HG03432 (cell line): ENCODE measurements around the gene CBX6.
A peak's percentile ranks its signal among the peaks of the same experiment; 100 is the strongest.
"Not testable (repeated sequence)": the region's sequence is repeated elsewhere in the genome, so short reads cannot be mapped to it uniquely, and the experiment has no call there.

Experiments used
- ATAC-seq: cut with Tn5 transposase; IDR thresholded peaks from one replicate; pipeline ENCODE4 v1.9.1; 2021; ENCODE audit warnings: mild to moderate bottlenecking, moderate library complexity; ENCODE audit not compliant: unreplicated experiment

The CBX6 gene

DNA sequence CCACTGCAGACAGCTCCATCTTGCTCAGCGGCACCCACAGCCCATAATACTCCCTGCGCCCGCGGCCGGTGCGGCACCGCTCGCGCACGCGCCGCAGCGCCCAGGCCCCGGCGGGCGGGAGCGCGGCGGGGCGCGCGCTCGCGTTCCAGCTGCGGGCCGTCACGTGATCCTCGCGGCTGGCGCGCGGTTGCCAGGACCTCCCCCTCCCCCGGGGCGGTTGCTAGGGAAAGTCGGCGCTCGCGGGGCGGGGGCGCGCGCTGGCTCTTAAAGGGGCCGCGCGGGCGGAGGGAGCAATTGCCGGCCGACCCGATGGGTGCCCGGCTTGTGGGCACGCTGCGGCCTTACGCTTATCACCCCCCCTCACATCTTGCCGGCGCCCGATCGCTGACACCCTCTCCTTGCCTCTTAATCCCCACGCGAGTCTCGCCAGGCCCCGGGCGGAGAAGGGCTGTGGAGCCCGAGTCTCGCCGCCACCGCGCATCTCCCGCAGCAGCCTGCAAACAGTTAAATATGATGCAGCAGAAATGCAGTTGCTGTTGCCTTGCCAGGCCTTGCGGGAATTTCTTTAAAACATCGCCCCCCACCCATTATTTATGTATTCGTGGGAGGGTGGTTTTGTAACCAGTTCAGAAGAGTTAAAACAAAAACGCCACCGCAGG lies at the start of gene CBX6:
TSS of gene CBX6 (minus strand) at position 45 of the 659 bp plus-strand sequence. CDS start at position 19, 26 bp downstream.
- peak; percentile 67 for ATAC-seq

DNA sequence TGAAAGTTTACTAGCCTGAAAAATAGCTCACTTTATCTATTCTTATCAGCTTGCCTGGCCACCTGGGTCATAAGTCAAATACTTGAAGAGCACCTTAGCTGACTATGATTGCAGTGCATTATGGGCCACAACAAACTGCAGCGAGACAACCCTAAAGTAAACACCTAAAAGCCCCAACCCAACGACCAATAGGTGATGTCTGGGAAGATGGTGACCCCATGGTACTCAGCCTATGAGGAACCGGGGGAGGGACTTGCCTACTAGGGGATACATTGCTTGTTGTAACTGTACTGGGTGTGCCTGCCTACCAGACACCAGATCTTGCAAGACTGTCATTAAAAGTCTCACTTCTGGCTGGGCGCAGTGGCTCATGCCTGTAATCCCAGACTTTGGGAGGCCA lies 49.8 kb upstream of the CBX6 start:
- no peak for ATAC-seq

DNA sequence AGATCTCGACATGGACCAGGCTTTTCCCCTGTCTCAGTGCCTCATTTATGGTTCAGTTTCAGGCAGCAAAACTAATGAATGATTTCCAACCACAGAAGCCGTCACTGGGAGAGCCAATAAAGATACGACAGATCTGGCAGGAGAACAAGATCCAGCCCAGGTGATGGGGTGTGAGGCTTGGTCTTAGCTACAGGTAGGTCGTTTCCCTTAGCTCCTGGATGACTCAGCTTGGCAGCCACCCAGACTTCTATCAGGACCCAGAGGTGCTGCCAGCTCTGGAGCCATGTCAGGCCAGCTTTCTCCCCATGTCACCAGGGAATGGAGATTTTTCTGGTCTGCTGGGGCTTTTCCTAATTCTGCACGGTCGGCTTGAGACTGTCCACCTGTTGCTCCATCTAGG lies 49.1 kb upstream of the CBX6 start:
- no peak for ATAC-seq

DNA sequence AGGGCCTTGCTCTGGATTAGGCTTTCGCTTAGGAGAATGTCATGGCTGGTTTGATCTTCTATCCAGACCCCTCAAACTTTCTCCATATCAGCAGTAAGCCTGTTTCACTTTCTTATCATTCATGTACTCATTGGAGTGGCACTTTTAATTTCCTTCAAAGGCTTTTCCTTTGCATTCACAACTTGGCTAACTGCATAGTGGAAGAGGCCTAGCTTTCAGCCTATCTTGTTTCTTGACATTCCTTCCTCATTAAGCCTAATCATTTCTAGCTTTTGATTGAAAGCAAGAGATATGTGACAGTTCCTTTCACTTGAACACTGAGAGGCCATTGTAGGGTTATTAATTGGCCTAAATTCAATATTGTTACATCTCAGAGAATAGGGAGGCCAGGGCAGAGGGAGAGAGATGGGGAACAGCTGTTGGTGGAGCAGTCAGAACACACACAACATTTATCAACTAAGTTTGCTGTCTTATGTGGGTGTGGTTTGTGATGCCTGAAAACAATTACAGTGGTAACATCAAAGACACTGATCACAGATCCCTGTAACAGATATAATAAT lies 47.7 kb upstream of the CBX6 start:
- ATAC-seq = no peak

DNA sequence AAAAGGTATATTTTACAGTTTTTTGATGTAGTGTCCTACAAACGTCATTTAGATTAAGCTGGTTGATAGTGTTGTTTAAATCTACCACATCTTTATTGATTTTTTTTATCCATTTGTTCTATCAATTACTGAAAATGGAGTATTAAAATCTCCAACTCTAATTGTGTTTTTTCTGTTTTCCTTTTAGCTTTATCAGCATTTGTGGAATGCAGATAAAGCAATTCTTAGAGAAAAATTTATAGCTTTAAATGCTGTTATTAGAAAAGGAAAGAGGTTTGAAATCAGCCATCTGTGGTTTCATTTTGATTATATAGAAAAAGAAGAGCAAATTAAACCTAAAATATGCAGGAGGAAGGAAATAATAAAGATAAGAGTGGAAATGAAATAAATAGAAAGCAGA lies 39.4 kb upstream of the CBX6 start:
- no peak for ATAC-seq

DNA sequence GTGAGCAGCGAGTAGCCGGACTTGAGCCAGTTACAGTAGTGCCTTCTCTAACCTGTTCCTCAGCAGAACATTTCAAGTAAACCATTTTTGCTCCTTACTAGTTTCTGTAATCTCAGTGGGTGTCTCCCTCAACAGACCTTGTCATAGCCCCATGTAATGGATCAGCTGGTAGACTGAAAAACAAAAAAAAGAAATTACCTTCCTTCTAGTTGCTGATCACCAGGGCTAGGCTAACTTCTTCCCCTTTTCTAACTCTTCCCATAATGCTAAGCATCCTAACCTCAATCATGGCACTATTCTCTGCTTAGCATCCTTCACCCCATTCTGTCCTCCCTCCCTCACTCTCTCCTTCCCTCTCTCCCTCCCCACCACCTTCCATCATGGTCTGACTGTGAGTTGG lies 35.8 kb upstream of the CBX6 start:
- no peak for ATAC-seq

DNA sequence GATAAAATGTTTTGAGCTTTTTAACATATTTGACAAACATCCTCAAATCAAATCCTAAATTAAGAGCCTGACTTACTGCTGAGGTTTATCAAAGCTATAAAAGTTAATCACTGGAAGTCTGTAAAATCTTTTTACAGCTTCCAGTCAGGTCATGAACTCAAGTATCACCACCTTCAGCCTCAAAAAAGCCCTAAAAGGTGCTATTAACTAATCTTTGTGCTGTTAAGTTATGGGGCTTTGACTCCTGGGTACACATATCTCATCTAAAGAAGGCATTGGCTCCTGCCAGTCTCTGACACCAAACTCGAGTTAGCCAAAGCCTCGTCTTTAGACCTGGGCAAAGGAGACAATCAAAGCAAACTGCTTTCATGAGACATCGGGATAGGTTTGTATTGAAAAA lies 34.0 kb upstream of the CBX6 start:
- ATAC-seq = no peak

DNA sequence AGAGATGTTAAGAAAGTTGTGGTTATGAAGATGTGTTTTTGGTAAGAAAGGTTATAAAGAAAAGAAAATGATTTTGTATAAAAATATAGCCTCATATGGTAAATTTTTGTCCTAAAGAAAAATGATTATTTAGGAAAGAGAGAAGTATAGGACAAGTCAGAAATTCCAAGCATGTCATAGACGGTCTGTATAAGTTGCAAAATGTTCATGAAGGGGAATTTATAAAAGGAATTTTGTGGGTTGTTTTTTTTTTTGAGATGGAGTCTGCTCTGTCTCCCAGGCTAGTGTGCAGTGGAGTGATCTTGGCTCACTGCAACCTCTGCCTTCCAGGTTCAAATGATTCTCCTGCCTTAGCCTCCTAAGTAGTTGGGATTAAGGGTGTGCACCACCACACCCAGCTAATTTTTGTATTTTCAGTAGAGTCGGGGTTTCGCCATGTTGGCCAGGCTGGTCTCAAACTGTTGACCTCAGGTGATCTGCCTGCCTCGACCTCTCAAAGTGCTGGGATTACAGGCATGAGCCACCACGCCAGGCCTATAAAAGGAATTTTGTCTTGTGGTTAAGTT lies 32.1 kb upstream of the CBX6 start:
- not testable (repeated sequence) for ATAC-seq

DNA sequence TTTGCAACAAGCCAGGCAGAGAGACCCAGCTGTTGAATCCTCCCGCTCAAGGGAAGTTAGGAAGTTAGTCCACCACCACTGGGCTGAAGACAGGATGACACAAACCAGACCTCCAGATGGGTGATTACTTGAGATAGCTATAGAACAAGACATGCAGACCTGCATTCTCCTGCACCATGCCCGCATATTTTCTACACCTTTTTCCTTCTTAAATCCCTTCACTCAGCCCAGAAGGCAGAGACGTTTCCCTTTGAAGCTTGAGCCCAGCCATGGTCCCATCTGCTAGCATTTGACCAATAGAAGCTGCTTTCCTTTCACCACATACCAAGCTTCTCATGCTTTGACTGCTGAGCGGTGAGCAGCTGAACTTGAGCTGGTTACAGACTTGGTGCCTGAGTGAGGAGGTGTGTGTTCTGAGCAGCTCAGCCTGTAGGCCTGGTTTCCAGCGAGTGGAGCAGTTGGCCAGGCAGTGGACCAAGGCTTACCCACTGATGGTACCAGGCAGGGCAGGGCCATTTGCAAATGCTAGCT lies 29.2 kb upstream of the CBX6 start:
- no peak for ATAC-seq

DNA sequence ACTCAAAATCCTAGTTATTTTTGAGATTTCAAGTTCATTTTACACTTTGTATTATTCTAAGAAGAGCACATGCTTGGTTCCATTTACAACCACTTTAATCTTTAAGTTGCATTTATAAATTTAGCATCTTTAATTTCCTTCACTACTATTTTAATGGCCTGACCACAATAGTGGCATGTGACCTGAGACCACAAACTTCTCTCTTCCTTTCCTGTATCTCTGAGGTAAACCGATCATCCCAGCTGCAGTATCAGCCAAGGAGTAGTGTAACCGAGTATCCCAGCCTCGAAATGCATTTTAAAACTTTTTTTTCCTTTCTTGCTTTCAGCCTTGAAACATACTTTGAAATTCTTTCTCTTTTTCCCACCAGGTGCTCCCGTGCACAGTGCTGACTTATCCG lies 28.7 kb upstream of the CBX6 start:
- ATAC-seq = no peak

DNA sequence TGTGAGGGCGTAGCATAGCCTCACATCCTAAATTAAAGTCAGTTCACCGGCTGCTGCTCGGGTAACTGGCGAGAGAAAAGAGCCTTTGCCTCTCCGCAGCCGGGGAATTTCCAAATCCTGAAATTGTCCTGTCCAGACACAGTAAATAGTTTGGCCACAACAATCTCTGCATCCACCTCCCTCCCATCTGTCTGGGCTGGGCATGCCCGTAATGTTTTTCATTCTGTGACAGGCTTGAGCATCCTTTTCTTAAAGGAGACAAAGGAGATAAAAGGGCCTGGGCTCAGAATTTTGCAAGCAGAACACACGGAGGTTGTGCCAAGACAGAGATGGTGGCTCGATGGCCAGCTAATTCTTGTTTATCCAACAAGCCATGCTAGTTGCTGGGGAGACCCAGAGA lies 19.2 kb upstream of the CBX6 start:
- no peak for ATAC-seq

DNA sequence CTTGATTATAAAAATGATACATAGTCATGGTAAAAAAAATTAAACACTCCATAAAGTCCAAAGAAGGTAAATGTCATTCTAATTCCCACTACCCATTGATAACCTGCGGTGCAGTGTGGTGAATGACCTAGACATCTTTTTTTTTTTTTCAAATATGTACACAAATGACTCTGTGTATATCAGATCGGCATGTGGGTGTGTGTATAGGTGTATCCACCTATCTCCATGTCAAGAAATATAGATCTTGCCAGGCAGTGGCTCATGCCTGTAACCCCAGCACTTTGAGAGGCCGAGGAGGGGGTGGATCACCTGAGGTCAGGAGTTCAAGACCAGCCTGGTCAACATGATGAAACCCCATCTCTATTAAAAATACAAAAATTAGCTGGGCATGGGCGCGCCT lies 18.4 kb upstream of the CBX6 start:
- no peak for ATAC-seq

DNA sequence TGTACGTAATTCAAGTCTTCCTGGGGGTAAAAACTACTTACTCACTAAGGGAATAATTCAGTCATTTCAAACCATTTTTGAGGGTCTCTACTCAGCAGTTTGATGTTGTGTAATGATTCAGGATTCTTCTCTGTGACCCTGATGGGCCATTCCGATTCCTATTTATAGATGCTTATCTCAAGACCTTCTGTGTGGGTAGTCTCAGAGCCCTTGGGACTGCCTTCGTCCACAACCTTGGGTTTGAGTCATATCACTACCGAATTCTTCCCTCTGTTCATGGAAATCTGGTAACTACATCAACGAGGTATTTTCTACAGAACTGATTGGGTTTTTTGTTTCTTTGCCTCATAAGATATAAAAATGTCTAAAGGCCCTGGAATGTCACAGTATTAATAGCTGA lies 14.3 kb upstream of the CBX6 start:
- no peak for ATAC-seq

DNA sequence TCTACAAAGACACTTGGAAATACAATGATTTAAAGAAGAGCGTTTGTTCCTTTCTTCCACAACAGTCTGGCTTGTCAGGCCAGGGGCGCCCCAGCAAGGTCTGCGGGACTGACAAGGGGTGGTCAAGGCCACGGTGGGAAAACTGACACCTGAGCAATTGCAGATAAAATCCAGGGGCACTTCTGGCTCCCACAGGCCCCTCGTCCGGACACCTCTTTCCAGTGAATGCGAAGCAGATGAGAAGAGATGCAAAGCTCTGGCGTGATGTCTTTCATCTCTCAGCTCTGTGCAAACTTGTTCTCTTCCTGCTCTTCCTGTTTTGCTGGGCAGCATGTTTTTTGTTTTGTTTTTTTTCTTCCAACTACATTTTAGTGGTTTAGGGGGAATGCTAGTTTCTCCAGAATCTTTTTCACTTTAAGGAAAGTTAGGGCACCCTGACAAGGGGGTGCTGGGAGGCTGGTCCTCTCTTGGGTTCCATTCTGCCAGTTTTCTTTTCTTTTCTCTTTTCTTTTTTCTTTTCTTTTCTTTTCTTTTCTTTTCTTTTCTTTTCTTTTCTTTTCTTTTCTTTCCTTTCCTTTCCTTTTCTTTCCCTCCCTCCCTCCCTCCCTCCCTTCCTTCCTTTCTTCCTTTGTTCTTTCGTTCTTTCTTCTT lies 11.1 kb upstream of the CBX6 start:
- ATAC-seq = no peak

DNA sequence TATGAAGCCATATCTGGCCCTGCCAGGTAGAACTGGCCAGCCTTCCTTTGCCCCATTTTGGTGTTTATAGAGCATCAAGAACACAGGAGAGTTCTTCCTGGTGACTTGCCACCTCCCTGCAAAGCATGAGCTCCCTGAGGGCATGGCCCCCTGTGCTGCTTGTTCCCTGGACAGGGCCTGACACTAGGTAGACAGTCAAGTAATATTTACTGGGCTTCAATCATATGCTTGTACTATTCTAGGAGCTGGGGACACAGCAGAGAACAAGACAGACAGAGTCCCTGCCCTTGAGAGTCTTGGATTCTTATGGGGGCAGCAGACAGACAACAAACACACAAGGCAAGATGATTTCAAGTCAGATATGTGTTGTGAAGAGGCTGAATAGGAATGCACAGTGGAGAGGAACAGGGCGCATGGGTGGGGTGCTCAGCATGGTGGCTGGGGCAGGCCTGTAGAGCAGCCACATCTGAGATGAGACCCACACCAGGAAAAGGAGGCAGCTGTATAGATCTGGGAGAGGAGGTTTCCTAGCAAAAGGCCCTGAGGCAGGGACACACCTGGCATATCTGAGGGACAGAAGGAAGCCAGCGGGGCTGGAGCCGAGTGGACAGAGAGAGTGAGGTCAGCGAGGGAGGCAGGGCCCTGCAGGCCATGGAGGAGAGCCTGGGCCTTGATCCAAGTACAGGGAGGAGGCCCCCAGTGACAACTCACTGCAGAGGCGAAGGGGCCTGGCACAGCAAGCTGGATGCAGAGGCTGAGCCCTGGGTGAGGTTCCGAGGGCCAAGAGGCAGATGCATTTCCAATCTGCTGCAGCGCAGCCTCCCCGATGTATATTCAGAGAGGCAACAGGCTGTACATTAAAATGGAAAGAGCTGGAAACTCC lies 10.2 kb upstream of the CBX6 start:
- ATAC-seq = no peak

DNA sequence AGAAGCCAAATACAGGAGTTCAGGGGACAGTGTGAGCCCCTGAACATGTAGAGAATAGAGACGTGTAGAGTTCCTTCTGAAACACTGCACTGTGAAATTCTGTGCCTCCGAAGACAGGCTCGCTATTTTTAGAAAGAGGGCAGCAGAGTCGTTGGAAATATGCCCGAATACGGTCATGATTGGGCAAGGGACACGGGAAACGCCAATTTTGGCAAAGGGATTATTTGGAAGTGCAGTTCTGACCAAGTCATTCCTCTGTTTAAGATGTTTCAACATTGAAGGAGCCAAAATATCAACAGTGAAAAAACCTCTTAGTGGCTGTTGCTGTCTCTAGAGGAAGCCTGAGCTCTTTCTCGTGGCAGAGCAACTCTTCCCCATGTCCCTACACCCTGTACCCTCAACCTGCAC lies 9.5 kb upstream of the CBX6 start:
- no peak for ATAC-seq

DNA sequence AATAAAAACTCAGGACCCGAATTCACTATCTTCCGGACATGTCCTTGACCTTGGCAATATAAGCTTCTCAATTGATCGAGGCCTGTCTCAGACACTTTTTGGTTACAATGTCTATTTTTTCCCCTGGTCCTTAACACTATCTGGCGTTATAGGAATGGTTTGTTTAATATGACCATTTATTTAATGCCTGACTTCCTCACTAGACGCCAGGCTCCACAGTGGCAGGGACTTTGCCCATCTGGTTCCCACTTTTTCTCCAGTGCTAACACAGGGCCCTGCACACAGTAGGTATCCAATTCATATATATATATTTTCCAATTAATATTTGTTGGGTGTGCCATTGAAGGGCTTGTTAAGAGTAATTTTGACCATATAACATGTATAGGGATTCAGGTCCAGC lies 7.9 kb upstream of the CBX6 start:
- no peak for ATAC-seq

DNA sequence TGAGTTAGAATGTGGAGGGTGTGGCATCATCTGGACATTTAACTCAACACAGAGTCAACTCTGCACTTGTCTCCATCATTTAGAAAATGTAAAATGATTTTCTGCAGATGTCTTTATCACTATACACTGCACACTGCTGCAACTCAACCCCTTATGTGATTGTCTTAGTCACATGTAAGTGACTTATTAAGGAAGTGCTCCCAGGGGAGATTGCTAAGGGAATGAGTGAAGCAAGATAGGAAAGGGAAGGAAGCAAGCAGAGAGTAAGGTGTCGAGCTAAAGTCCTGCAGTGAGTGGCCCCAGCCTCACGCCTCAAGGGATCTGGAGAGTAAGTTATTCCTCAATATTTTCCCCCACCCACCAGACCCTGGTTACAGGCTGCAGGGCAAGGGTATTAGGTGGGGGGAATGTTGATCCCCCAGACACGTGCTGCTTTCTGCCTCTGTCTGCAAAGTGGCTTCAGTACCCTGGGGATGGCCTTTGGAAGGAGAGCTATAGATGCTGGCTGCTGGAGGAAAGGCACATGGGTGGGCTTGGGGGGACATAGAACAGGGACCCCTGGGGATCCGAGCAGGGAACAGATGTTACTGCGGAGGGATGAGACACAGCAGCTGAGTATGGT lies 7.2 kb upstream of the CBX6 start:
- no peak for ATAC-seq

DNA sequence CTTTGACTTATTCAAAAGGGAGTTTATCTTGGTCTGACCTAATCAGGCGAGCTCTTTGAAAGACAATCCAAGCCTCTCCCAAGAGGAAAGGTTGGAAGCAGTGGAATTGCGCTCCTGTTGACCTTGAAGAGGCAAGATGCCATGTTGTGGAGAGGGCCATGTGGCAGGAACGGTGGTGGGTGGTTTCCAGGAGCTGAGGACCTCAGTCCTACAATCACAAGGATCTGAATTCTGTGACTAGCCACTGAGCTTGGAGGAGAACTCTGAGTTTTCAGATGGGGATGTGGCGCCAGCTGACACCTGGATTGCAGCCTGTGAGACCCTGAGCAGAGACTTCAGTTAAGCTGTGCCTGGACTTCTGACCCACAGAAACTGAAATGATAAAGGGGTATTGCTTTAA lies 6.0 kb upstream of the CBX6 start:
- no peak for ATAC-seq

DNA sequence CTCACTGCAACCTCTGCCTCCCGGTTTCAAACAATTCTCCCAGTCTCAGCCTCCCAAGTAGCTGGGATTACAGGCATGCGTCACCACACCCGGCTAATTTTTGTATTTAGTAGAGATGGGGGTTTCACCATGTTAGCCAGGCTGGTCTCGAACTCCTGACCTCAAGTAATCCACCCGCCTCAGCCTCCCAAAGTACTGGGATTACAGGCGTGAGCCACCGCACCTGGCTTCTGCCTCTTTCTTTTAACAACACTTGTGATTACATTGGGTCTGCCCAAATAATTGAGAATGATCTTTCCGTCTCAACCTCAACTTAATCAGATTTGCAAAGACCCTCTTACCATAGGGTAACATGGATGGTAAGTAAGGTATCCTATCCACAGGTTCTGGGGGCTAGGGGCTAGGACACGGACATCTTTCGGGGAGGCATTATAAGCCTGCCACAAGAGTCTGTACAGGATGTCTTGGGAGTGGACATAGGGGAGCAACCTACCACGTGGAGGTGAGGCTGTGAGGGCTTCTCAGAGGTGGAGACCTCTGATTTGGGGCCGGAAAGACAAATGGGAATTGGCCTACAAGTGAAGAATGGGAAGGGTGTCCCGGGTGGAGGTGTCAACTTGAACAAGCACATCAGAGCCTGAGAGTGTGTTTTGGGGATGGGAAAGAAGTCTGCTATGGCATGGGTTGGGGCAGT lies 2.7 kb upstream of the CBX6 start:
- ATAC-seq = no peak
